Astrocyte of the hippocampus (primary cell): ENCODE measurements around the gene PPP2R5C.

ENCODE experiments used
- DNase-seq: peaks from one replicate; pipeline ENCODE4 v3.0.0; 2011; ENCODE audit warnings: low read depth, low spot score

PPP2R5C gene

DNA sequence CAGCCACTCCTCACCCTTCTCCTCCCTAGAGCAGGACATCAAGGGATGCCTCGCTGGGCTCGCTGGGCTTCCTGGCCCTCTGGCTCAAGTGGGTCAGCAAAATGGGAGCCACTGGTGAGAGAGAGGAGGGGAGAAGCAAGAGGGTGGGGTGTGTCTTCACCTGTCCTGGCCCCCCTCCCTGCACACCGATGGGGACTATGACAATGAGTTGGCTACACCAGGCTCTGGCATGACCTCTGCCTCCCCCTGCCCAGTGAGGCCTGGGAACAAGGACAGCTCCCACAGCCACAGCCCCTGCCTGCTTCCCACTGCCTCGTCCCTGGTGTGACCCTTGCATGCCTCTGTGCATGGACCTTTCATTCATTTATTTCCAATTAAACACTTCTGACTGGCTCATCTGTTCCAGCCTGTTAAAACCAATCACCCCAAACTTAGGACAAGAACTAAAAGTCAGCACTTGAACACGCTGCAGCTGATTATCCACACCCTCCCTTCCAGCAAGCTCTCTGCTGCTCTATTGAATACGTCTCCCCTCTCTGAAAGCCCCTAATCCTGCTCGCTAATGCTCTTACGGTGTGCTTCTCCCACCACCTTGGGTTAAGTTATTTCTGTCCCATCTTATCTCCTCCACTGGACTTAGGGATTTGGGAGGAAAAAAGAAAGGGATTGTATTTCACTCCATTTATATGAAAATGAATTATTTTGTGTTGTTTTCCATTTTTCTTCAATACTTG lies 5.8 kb upstream of the PPP2R5C start:
- no peak for DNase-seq

DNA sequence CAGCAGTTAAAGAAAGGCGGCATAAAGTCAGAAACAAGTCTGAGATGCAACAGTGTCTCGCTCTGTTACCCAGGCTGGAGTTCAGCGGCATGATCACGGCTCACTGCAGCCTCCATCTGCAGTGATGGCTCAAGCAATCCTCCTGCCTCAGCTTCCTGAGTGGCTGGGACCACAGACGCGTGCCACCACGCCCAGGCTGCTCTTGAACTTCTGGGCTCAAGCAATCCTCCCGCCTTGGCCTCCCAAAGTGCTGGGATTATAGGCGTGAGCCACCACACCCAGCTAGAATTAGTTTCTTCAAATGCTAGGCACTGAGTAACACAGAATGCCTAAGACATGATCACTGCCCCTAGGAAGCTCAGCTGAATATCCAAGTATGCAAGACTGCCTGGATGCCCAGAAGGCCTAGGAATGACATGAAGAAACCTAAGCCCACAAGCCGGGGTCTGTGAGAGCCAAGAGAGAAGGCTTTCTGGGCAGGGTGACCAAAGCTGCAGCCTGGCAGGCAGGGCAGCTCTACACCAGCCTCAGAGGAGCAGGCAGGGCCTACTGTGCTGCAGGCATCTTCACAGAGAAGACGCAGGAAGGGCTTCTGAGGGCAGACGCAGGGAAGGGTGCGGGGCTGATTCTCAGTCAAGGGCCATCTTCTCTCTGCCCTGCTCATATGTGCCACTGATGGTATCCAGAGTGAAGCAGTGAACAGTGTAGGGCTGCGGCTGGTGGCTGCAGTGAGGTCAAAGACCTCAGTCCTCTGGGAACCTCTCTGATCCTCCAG lies 4.3 kb upstream of the PPP2R5C start:
- DNase-seq: no peak

DNA sequence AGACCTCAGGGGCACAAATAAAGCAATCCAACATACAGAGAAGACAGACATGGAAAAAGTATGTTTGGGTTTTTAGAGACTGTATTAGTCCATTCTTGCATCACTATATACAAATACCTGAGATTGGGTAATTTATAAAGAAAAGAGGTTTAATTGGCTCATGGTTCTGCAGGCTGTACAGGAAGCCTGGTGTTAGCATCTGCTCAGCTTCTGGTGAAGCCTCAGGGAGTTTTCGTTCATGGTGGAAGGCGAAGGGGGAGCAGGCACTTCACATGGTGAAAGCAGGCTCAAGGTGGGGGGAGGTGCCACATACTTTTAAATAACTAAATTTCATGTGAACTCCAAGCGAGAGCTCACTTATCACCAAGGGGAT lies 3.7 kb upstream of the PPP2R5C start:
- no peak for DNase-seq

DNA sequence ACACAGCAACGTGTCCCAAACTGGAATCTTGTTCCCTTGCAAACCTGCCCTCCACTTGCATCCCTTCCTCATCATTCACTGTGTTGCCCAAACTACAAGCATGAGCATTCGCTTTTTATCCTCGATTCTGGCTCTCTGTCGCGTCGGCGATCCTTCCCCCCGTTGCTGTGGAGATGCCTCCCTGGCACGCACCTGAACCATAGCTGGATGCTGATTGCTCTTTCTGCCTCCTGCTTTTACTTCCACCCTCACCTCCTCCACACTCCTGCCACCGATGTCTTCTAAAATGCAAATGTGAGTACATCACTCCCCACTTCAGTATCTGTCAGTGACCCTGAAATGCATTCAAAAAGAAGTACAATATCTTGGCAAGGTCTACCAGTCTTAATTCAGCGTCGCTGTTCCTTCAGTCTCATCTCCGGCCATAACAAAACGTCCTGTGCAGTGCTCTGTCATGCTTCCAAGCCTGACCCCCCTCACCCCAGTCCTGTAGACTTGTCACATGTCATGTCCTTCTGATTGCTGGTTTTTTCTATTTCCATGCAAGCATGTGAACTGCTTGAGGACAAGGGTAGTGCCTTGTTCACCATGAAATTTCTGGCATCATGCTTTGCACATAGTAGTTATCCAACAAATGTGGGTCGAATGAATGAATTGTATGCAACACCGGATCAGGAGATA lies 2.5 kb upstream of the PPP2R5C start:
- no peak for DNase-seq

DNA sequence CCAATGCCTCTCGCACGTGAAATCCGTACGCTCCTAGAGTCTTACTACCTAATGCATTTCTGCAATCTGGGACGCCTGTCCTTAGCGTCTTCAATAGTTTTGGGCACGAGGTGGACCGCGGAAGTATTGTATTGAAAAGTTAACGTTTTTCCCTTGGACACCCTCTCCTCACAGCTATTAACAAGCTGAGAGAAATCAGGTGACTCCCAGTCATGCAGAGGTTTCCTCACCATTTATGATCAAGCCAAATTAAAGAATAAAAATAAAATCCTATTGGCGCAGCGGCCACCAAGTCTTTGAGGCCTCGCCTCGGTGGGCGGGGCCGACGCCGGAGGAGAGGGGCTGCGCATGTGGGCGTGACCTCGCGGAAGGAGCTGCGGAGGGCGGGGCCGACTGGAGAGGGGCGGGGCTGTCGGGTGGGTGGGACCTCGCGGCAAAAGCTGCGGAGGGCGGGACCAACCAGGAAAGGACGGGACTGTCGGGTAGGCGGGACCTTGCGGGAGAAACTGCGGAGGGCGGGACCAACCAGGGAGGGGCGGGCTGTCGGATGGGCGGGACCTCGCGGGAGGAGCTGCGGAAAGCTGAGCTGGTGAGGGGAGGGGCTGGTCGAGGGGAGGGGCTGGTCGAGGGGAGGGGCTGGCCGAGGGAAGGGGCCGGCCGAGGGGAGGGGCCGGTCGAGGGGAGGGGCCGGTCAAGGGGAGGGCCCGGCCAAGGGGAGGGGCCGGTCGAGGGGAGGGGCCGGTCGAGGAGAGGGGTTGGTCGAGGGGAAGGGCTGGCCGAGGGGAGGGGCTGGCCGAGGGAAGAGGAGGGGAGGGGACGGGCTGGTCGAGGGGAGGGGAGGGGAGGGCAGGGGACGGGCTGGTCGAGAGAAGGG lies 1.1 kb upstream of the PPP2R5C start:
- DNase-seq: peak; percentile 99

DNA sequence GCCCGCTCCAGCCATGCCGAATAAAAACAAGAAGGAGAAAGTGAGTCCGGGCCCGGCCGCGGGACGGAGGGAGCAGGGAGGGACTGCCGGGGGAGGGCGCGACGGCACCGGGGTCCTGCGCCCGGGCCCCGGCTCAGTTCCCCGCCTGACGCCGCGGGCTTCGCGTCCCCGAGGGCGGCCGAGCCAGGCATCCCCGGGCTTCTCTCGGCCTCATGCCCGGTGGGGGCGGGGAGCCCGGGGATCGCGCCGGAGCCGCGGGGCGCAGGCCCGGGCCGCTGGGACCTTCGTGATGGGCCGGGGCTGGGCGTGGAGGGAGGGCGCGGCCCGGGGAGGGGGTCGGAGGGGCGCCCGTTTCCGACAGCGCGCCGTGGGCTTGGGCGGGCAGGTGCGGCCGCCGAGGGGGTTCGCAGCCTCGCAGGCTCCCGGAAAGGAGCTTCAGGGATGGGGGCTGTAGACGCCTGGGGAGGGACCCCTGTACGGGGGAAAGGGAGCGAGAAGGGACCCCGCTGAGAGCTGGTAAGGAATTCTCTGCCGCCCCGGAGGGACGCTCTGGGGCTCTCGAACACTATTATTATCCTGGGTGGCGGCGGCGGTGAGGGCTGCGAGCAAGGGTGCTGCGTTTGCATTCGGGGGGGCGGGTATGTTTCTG lies 496 bp downstream of the PPP2R5C start:
- peak; percentile 55 for DNase-seq

DNA sequence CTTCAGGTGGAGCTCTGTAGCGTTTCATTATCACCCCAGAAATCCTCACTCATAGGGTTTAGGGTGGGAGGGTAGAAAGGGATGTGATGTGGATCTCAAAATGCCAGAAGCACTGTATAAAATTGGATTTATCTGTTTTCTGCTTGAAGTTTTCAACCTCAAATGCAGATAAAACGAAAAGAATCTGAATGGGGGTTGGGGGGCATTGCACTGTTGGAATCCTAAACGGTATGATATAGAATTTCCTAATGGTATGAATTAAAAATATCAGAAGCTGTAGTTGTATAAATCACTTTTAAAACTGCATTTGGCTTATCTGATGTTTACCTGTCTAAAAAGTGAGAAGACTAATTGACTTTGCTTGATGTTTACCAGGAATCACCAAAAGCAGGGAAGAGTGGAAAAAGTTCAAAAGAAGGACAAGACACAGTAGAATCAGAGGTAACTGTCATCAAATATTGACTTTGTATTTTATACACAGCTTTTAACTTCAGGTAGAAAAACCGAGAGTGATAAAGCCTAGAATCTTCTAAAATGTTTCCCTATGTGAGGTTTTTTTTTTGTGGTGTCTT lies 1.1 kb downstream of the PPP2R5C start:
- DNase-seq: no peak

DNA sequence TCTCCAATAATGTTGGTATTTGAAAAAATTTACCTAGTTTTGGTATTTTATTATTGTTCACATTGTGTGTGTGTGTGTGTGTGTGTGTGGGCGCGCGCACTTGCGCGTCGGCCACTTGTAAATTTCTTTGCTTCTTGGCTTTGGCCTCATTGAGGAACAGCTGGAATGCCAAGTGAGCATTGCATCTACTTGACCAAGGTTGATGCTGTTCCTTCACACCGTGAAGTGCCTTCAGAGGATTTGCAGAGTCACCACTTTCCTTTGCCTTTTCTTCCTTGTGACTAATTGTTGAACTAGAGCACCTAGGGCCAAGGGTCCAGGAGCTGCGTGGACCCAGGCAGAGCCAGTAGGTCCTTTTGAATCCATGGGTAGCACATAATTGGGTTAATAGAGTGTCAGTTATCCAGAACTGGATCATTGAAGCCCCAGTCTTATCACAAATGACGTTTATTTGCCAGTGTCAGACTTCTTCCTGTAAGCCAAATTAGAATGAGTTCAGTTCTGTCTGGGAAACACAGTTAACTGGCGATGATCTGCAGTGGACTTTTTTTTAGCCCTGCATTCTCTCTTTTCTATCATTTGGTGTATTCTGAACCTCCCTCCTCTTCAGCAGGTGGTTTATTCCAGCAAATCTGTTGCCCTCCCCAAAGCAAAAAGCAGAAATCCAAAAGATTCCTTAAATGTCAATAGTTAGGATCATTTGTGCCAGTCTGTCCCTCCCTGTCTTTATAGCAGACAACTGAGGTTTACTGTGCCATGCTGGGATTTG lies 2.6 kb downstream of the PPP2R5C start:
- DNase-seq: no peak

DNA sequence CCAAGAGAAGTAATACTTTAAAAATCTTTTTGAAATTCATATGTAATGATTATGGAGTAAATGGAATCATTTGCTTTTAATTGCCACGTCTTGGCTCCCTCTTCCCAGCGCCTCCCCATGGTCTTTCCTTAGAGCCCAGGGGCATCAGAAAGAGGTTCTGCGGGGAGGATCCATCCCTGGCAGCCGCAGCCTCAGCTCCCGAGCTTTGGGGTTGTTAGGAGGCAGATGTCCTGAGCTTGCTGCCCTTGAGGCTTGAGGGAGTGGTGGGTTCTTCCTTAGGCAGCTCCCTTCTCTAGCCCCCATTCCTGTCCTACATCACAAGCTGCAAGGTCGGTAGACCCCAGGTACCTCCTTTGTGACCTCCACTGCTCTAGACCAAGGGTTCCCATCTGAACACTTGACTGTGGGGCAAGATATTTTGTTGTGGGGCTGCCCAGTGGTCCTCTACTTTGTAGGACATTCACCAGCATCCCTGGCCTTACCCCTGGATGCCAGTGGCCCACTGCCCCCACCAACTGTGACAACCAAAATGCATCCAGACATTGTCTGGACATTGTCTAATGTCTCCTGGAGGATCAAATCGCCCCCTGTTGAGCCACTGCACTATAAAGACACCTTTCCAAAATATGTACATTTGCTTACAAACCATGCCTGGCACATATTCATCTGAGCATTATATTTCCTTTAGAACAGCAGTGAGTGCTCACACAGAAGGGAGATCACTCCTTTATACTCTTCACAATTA lies 6.3 kb downstream of the PPP2R5C start:
- DNase-seq: no peak

DNA sequence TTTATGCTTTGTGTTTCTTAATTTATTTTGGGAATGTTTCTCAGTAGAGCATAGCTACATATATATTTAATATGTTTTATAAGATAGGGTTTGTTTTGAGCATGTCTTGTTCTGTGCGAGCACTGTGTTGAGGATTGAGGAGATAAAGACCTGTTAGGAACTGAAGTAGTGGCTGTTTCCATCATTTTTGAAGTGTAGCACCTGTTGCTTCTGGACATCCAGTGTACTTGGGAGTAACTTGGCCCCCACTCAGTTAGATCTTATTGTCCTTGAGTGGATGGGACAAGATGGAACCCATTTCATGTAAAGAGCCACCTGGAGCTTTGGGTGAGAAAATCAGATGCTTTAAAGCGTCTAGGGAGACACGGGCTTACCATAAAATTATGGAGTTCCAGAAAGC lies 8.7 kb downstream of the PPP2R5C start:
- no peak for DNase-seq

DNA sequence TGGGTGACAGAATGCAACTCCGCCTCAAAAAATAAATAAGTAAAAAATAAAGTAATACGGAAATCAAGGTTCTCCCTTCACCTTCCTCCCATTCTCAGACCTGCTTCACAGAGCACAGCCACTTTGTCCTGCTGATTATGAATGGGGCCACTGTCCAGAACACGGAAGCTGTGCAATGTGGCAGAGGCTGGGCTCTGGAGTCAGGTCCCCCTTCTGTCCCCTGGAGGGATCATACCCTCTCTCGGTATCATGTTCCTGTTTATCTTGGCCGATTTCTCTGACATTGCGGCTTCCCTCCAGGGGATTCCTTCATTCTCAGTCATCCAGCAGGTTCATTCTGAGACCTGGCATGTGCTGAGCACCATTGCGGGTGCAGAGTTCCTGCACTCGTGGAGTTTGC lies 11.3 kb downstream of the PPP2R5C start:
- DNase-seq: peak; percentile 27

DNA sequence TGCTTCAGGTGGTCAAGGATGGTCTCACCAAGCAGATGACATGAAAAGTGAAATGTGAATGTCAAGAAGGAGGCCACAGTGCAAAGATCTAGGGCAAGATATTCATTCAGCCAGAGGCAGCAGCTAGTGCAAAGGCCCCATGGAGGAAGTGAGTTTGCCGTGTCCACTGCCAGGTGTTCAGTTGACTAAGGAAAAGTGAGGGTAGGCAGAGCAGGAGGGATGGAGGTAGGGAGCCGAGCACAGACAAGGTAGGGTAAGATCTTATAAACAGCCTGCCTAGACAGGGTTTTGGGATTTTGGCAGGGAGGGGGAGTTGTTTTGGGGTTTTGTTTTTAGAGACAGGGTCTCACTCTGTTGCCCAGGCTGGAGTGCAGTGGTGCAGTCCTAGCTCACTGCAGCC lies 11.9 kb downstream of the PPP2R5C start:
- DNase-seq: no peak

DNA sequence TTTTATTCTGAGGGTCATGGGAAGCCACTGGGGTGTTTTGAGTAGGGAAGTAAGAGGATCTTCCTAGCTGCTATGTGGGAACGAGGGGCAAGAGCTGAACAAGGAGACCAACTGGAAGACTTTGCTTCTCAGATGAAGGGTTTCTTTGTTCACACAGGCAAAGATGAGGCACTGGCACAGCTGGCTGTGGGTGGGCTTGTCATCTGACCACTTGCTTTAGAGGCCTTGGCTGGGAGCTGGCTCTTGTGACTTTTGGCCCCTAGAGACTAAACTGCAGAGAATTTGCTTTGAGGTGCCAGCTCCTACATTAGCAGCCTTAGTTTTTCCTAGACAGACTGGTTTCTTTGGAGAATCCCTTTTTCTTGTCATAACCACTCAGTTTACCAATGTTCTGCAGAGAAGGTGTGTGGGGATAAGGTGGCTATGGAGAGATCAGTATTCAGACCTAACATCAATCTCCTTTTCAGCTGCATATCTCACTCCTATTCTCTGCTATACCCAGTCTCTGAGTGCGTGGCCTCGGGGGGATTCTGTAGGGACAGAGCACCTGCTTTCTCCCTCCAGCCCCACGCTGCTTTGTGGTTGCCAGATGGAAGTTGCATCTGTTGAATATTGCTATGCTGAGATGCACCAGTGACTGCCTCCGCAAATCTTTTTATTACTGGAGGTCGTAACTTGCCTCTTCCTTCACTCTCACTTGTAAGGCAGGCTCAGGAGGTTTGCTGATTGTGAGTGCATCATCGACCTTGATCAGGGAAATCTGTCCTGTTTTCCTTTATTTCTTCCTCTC lies 12.7 kb downstream of the PPP2R5C start:
- no peak for DNase-seq

DNA sequence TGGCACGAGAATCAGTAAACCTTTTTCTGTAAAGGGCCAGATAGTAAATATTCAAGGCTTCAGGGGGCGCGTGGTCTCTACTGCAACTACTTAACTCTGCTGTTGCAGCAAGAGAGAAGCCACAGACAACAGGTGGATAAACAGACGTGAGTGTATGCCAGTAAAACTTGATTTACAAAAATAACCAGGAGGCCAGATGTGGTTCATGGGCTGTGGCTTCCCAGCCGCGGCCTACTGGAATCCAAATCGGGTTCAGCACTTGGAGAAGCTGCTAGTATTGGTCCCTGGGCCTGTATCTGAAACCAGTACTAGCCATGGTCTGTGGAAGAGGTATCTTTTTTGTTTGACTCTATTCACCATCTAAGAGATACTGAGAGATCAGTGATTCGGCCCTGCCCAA lies 13.3 kb downstream of the PPP2R5C start:
- DNase-seq: no peak

DNA sequence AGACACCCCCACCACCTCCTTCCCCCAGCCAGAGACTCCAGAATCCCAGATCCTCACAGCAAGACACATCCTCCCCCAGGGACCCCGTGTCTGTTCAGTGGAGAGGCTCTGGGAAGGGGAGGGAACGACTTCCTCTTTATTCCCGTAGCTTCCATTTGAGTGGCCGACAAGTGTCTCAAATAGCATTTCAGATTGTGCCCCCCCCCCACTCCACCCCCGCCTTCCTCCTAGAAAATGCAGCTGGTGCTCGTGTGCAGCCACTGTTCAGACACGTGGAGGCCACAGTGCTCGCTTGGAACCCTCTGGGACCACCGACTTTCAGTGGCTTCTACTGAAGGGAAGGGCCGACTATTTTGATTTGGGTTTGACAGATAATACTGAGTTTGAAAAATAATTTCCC lies 14.3 kb downstream of the PPP2R5C start:
- no peak for DNase-seq

DNA sequence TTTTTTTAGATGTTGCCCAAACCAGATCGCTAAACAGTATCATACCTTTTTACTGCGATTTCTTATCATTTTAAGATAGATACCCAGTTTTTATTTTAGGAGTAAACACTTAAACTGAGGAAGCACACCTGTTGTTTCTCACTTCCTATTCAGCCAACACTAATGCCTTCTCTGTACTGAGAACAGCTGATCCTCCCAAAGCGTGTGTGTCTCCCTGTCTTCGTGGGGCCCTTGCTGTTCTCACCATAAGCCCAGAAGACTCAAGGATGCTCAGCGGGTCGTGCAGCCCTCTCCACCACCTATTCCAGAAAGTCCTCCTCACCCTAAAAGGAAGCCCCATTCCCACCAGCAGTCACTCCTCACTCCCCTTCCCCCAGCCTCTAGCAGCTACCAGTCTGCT lies 14.8 kb downstream of the PPP2R5C start:
- no peak for DNase-seq

DNA sequence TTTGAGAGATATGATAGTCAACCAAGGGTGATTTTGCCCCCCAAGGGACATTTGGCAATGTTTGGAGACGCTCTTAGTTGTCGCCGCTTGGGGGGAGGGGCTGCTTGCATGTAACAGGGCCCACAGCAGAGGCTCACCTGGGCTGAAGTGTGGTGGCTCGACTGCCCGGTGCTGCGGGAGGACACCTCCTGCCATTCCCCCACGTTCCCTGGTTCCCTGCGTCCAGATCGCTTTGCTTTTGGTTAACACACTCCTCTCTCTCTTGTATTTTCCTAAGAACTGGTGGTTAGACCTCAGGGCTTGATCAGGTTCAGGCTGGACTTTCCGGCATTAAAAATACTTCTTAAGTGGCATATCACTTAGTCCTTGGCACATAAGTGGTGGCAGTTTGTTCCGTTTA lies 18.9 kb downstream of the PPP2R5C start:
- no peak for DNase-seq

DNA sequence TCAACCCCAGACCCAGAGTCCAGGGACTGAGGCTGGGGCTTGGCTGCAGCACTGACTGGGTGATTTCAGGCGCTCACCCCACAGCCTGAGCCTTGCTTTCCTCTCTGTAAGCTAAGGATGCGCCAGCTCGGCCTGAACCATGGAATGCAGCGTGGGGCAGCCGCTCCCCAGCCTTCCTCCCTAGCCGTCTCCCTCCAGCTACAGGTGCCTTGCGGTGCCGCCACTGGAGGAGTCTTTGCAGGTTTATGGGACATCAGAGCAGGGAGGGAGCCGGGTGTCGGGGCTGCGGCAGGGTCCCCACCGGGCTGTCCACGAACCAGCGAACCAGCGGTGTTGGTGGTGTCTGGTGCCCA lies 19.4 kb downstream of the PPP2R5C start:
- DNase-seq: peak; percentile 32
